Cardiac fibroblast (primary cell): Measurements from ENCODE around the gene LRFN2.

ENCODE experiments used
- DNase-seq, 2 donors: peaks; one replicate each; pipeline versions ENCODE4 v3.0.0 to v3.0.0-alpha.2; 2010; ENCODE audit warnings: low read depth in 2 of 2
- H3K4me3 ChIP-seq, 2 donors: replicated peaks in 1 of 2; 1 replicate in 1 of 2; 2 replicates in 1 of 2; pipeline ENCODE4 v1.5.1; 2011; ENCODE audit warnings: low read depth in 2 of 2, low read length in 2 of 2, mild to moderate bottlenecking in 2 of 2, moderate library complexity in 1 of 2
- CTCF ChIP-seq: IDR thresholded peaks from one replicate; pipeline ENCODE4 v1.5.1; 2011; ENCODE audit warnings: low read depth, mild to moderate bottlenecking, low read length, inconsistent platforms

LRFN2 gene

GRCh38 chr6:40480678-40481077, 106.5 kb downstream of the LRFN2 start:
- no peak overlapping the region for H3K4me3 ChIP-seq
- no peak for TF ChIP-seq CTCF
- no peak for DNase-seq

GRCh38 chr6:40479706-40480105, 107.5 kb downstream of the LRFN2 start:
- no peak for DNase-seq
- no peak overlapping the region for H3K4me3 ChIP-seq
- no peak for TF ChIP-seq CTCF

- TF ChIP-seq CTCF = no peak
- H3K4me3 ChIP-seq = no peak overlapping the region
- DNase-seq = no peak
Observed at GRCh38 chr6:40477246-40478126, 109.7 kb downstream of the LRFN2 start.

- DNase-seq = no peak
- TF ChIP-seq CTCF = no peak
- no peak overlapping the region for H3K4me3 ChIP-seq
Observed at GRCh38 chr6:40476673-40477072, 110.5 kb downstream of the LRFN2 start.

- DNase-seq = no peak
- H3K4me3 ChIP-seq = no peak overlapping the region
Observed at GRCh38 chr6:40474937-40475336, 112.2 kb downstream of the LRFN2 start.

GRCh38 chr6:40473026-40473425, 114.1 kb downstream of the LRFN2 start:
- TF ChIP-seq CTCF = no peak
- H3K4me3 ChIP-seq = no peak overlapping the region
- DNase-seq = no peak

More at GRCh38 chr6:40474937-40475336, 112.2 kb downstream of the LRFN2 start:
- no peak for TF ChIP-seq CTCF
